M059J (cell line): ENCODE measurements around the gene LRP5. TPM values are rescaled to one million over a fixed set of nuclear protein-coding genes. Genes with fewer than 3 reads are reported as not detected.
"Not testable (repeated sequence)": the region's sequence is repeated elsewhere in the genome, so short reads cannot be mapped to it uniquely, and the experiment has no call there.

Experiments used
- DNase-seq: peaks from one replicate; pipeline ENCODE4 v3.0.0-alpha.2; 2012; ENCODE audit warnings: low read depth
- total RNA-seq: library from RNA; depleted of rRNA; stranded (reverse); fragments of >200 nt; shearing (Covaris generic); gene quantifications from 2 replicates; pipeline ENCODE4 v1.2.3, GENCODE V29; 2014; rRNA removed

The LRP5 gene
- total RNA-seq, 1 experiment from 2014 or later, result 19.7 TPM

- DNase-seq, result peak; percentile 43
Measured at GRCh38 chr11:68469122-68469521, 156.7 kb downstream of the LRP5 start.

GRCh38 chr11:68469642-68470041 lies 157.3 kb downstream of the LRP5 start:
- no peak for DNase-seq

- DNase-seq, result no peak
Measured at GRCh38 chr11:68470304-68470811, 158.0 kb downstream of the LRP5 start.

GRCh38 chr11:68471360-68472340 lies 159.3 kb downstream of the LRP5 start:
- peak; percentile 94 for DNase-seq

- no peak for DNase-seq
Measured at GRCh38 chr11:68472778-68473177, 160.4 kb downstream of the LRP5 start.

GRCh38 chr11:68473693-68474092 lies 161.3 kb downstream of the LRP5 start:
- DNase-seq, result no peak

- DNase-seq, result not testable (repeated sequence)
Measured at GRCh38 chr11:68475626-68476025, 163.2 kb downstream of the LRP5 start.

- DNase-seq, result no peak
Measured at GRCh38 chr11:68479390-68479789, 167.0 kb downstream of the LRP5 start.

- no peak for DNase-seq
Measured at GRCh38 chr11:68480193-68480592, 167.8 kb downstream of the LRP5 start.

GRCh38 chr11:68480852-68481510 lies 168.6 kb downstream of the LRP5 start:
- no peak for DNase-seq

- no peak for DNase-seq
Measured at GRCh38 chr11:68481579-68482240, 169.3 kb downstream of the LRP5 start.

- DNase-seq, result no peak
Measured at GRCh38 chr11:68488623-68489022, 176.2 kb downstream of the LRP5 start.

- no peak for DNase-seq
Measured at GRCh38 chr11:68495220-68495729, 182.9 kb downstream of the LRP5 start.

- DNase-seq, result no peak
Measured at GRCh38 chr11:68495872-68496271, 183.5 kb downstream of the LRP5 start.

- DNase-seq, result no peak
Measured at GRCh38 chr11:68497761-68498160, 185.4 kb downstream of the LRP5 start.

- DNase-seq, result no peak
Measured at GRCh38 chr11:68498321-68498720, 185.9 kb downstream of the LRP5 start.

Other genes with a start within 250 kb of the LRP5 start
- 8.7 and 13.7 TPM in 2 replicates for gene CHKA, start 191.2 kb upstream of the LRP5 start, total RNA-seq
- 28.6 and 61.2 TPM in 2 replicates for gene KMT5B, start 99.3 kb upstream of the LRP5 start, total RNA-seq
- gene C11orf24, start 40.6 kb upstream of the LRP5 start, total RNA-seq, result 42.3 and 59.2 TPM in 2 replicates
- 67.4 and 104 TPM in 2 replicates for gene PPP6R3, start 148.2 kb downstream of the LRP5 start, total RNA-seq